ENCODE data around the gene HS6ST2. TPM values are rescaled to one million over a fixed set of nuclear protein-coding genes. Genes with fewer than 3 reads are reported as not detected.

HS6ST2 gene
- total and polyA plus RNA-seq, 2 donors, result 1.3 to 1.8 TPM

DNA sequence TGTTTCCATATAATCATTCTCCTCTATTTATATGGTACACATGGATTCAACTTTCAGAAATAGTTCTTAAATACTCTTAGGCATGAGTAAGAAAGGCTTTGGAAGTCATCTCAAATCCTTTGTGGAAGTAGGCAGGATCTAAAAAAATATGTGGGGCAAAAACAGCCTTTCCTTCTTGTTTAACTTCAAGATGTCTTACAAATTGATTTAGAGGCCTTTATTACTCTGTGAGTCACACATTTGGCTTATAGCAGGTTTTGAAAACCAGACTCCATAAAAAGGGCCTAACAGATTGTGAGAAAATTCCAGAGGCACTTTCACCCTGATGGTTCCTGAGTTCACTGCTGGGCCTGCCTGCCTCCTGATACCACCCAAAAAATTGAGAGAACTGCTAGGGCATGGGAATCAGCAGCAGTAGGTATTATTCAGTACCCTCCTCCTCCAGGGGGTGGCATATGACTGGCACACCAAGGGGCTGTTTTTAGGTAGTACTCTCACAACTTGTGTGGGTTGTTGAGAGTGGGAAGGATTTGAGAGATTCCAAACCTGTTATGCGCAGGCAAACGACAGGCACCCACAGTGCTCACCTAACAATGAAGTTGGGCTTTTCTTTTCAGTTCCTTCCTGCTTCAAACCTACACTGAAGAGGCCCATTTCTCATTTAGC is 306.9 kb downstream of the HS6ST2 start:
- WGBS, result 98% methylated on average over 2 of the region's 2 CpGs
- Histone ChIP-seq H3K27ac (ENCODE audit: low read depth in 1 of 2, low read length in 1 of 2) (no peak overlapping the region), H3K27me3 (ENCODE audit: control insufficient read depth in 2 of 2, insufficient read depth in 1 of 2, low read length in 1 of 2) (no peaks in the 10 kb centered on the region), H3K4me1 (ENCODE audit: control insufficient read depth in 2 of 2, insufficient read depth in 2 of 2, low read length in 2 of 2) (no peaks in the 10 kb centered on the region), H3K9me3 (ENCODE audit: control insufficient read depth in 2 of 2, insufficient read depth in 1 of 2, low read length in 1 of 2) (no peaks in the 10 kb centered on the region), H3K4me3 (ENCODE audit: low read length in 2 of 2) (no peak overlapping the region), H3K36me3 (ENCODE audit: control insufficient read depth in 2 of 2, insufficient read depth in 2 of 2, low read length in 1 of 2) (no peaks in the 10 kb centered on the region)
- DNase-seq (ENCODE audit: low read depth in 6 of 9, low spot score in 9 of 9), result no peak

- Histone ChIP-seq H3K27me3 (ENCODE audit: control insufficient read depth in 2 of 2, insufficient read depth in 1 of 2, low read length in 1 of 2) (no peaks in the 10 kb centered on the region), H3K4me3 (ENCODE audit: low read length in 2 of 2) (no peak overlapping the region), H3K27ac (ENCODE audit: low read depth in 1 of 2, low read length in 1 of 2) (no peak overlapping the region), H3K36me3 (ENCODE audit: control insufficient read depth in 2 of 2, insufficient read depth in 2 of 2, low read length in 1 of 2) (no peaks in the 10 kb centered on the region), H3K9me3 (ENCODE audit: control insufficient read depth in 2 of 2, insufficient read depth in 1 of 2, low read length in 1 of 2) (no peaks in the 10 kb centered on the region), H3K4me1 (ENCODE audit: control insufficient read depth in 2 of 2, insufficient read depth in 2 of 2, low read length in 2 of 2) (no peaks in the 10 kb centered on the region)
- DNase-seq (ENCODE audit: low read depth in 6 of 9, low spot score in 9 of 9), result no peak
- WGBS, result 94% methylated on average over 3 of the region's 3 CpGs
These were observed 309.5 kb downstream of the HS6ST2 start for GRCh38 chrX:132648895-132649294.

DNA sequence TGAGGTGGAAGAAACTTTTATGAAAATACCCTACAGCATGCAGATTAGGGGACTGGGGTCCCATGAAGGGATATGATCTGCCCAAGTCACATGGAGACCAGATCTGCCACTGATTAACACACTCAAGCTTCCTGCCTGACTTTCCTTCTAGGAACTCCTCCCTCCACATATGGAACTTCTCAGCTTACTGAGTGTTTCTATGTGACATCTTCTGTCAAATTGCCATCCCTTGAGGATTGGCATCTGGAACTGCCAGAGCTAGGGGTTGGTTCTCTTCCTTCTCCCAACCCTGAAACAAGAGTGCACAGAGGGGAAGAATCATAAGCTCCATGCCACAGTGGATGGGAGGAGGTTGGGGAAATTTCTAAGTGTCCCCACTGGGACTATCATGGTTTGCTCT is 319.0 kb downstream of the HS6ST2 start:
- Histone ChIP-seq H3K4me3 (ENCODE audit: low read length in 2 of 2) (no peak overlapping the region), H3K36me3 (ENCODE audit: control insufficient read depth in 2 of 2, insufficient read depth in 2 of 2, low read length in 1 of 2) (no peaks in the 10 kb centered on the region), H3K27me3 (ENCODE audit: control insufficient read depth in 2 of 2, insufficient read depth in 1 of 2, low read length in 1 of 2) (peaks cover 0 to 5% of the 10 kb centered on the region in 2 donors), H3K4me1 (ENCODE audit: control insufficient read depth in 2 of 2, insufficient read depth in 2 of 2, low read length in 2 of 2) (no peaks in the 10 kb centered on the region), H3K9me3 (ENCODE audit: control insufficient read depth in 2 of 2, insufficient read depth in 1 of 2, low read length in 1 of 2) (no peaks in the 10 kb centered on the region), H3K27ac (ENCODE audit: low read depth in 1 of 2, low read length in 1 of 2) (no peak overlapping the region)
- no peak for DNase-seq (ENCODE audit: low read depth in 6 of 9, low spot score in 9 of 9)

- Histone ChIP-seq H3K4me3 (ENCODE audit: low read length in 2 of 2) (no peak overlapping the region), H3K9me3 (ENCODE audit: control insufficient read depth in 2 of 2, insufficient read depth in 1 of 2, low read length in 1 of 2) (no peaks in the 10 kb centered on the region), H3K27me3 (ENCODE audit: control insufficient read depth in 2 of 2, insufficient read depth in 1 of 2, low read length in 1 of 2) (peaks cover 0 to 5% of the 10 kb centered on the region in 2 donors), H3K36me3 (ENCODE audit: control insufficient read depth in 2 of 2, insufficient read depth in 2 of 2, low read length in 1 of 2) (no peaks in the 10 kb centered on the region), H3K27ac (ENCODE audit: low read depth in 1 of 2, low read length in 1 of 2) (no peak overlapping the region), H3K4me1 (ENCODE audit: control insufficient read depth in 2 of 2, insufficient read depth in 2 of 2, low read length in 2 of 2) (no peaks in the 10 kb centered on the region)
- DNase-seq (ENCODE audit: low read depth in 6 of 9, low spot score in 9 of 9), result no peak
- 95% methylated on average over 1 of the region's 1 CpG for WGBS
These were observed 320.1 kb downstream of the HS6ST2 start for GRCh38 chrX:132638313-132638712.

- H3K36me3 ChIP-seq (ENCODE audit: control insufficient read depth in 2 of 2, insufficient read depth in 2 of 2, low read length in 1 of 2), result no peaks in the 10 kb centered on the region
- H3K4me1 ChIP-seq (ENCODE audit: control insufficient read depth in 2 of 2, insufficient read depth in 2 of 2, low read length in 2 of 2), result no peaks in the 10 kb centered on the region
- H3K4me3 ChIP-seq (ENCODE audit: low read length in 2 of 2), result no peak overlapping the region
- H3K9me3 ChIP-seq (ENCODE audit: control insufficient read depth in 2 of 2, insufficient read depth in 1 of 2, low read length in 1 of 2), result no peaks in the 10 kb centered on the region
- H3K27me3 ChIP-seq (ENCODE audit: control insufficient read depth in 2 of 2, insufficient read depth in 1 of 2, low read length in 1 of 2), result no peaks in the 10 kb centered on the region
- WGBS, result 88% methylated on average over 3 of the region's 3 CpGs
- no peak for DNase-seq (ENCODE audit: low read depth in 6 of 9, low spot score in 9 of 9)
- H3K27ac ChIP-seq (ENCODE audit: low read depth in 1 of 2, low read length in 1 of 2), result no peak overlapping the region
These were observed 322.3 kb downstream of the HS6ST2 start for GRCh38 chrX:132636080-132636479.

GRCh38 chrX:132634521-132634920 is 323.9 kb downstream of the HS6ST2 start:
- DNase-seq (ENCODE audit: low read depth in 6 of 9, low spot score in 9 of 9), result no peak
- no peaks in the 10 kb centered on the region for H3K27me3 ChIP-seq (ENCODE audit: control insufficient read depth in 2 of 2, insufficient read depth in 1 of 2, low read length in 1 of 2)
- no peaks in the 10 kb centered on the region for H3K9me3 ChIP-seq (ENCODE audit: control insufficient read depth in 2 of 2, insufficient read depth in 1 of 2, low read length in 1 of 2)
- H3K27ac ChIP-seq (ENCODE audit: low read depth in 1 of 2, low read length in 1 of 2), result no peak overlapping the region
- no peaks in the 10 kb centered on the region for H3K36me3 ChIP-seq (ENCODE audit: control insufficient read depth in 2 of 2, insufficient read depth in 2 of 2, low read length in 1 of 2)
- H3K4me3 ChIP-seq (ENCODE audit: low read length in 2 of 2), result no peak overlapping the region
- 69% methylated on average over 1 of the region's 1 CpG for WGBS
- no peaks in the 10 kb centered on the region for H3K4me1 ChIP-seq (ENCODE audit: control insufficient read depth in 2 of 2, insufficient read depth in 2 of 2, low read length in 2 of 2)

DNA sequence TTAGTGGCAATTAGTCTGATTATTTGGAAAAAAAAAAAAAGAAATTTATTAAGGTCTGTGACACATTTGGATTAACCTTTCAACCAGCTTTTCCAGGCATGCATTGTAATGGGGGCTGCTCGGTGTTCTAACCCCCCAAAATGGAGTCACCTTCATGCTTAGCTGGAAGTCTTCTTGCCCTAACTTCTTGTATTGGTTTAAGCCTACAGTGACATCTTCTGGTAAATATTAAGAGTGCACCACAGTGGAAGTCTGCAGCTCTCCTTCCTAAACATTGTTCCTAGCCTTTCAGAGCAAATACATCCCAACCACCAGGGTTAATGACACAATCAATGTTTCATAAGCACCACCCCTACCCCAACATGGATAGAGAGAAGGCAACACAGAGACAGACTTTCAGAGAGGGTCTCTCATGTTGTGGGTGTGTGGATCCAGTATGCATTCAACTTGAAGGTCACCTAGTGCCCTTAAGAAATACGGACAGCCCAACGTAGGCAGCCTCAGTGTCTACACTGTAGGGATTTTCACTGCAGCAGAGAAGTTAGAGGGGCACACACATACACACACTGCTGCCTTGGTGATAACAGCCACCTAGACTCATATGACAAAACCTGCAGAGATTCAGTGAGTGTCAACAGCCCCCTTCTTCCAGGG is 326.7 kb downstream of the HS6ST2 start:
- Histone ChIP-seq H3K27me3 (ENCODE audit: control insufficient read depth in 2 of 2, insufficient read depth in 1 of 2, low read length in 1 of 2) (no peaks in the 10 kb centered on the region), H3K4me1 (ENCODE audit: control insufficient read depth in 2 of 2, insufficient read depth in 2 of 2, low read length in 2 of 2) (no peaks in the 10 kb centered on the region), H3K4me3 (ENCODE audit: low read length in 2 of 2) (no peak overlapping the region), H3K27ac (ENCODE audit: low read depth in 1 of 2, low read length in 1 of 2) (no peak overlapping the region), H3K36me3 (ENCODE audit: control insufficient read depth in 2 of 2, insufficient read depth in 2 of 2, low read length in 1 of 2) (no peaks in the 10 kb centered on the region), H3K9me3 (ENCODE audit: control insufficient read depth in 2 of 2, insufficient read depth in 1 of 2, low read length in 1 of 2) (no peaks in the 10 kb centered on the region)
- peak in 7 of 9 donors; percentile 4 to 54 (median 13) for DNase-seq (ENCODE audit: low read depth in 6 of 9, low spot score in 9 of 9)
- 72% methylated on average over 3 of the region's 3 CpGs for WGBS

- Histone ChIP-seq H3K27me3 (ENCODE audit: control insufficient read depth in 2 of 2, insufficient read depth in 1 of 2, low read length in 1 of 2) (no peaks in the 10 kb centered on the region), H3K9me3 (ENCODE audit: control insufficient read depth in 2 of 2, insufficient read depth in 1 of 2, low read length in 1 of 2) (no peaks in the 10 kb centered on the region), H3K27ac (ENCODE audit: low read depth in 1 of 2, low read length in 1 of 2) (no peak overlapping the region), H3K4me1 (ENCODE audit: control insufficient read depth in 2 of 2, insufficient read depth in 2 of 2, low read length in 2 of 2) (no peaks in the 10 kb centered on the region), H3K4me3 (ENCODE audit: low read length in 2 of 2) (no peak overlapping the region), H3K36me3 (ENCODE audit: control insufficient read depth in 2 of 2, insufficient read depth in 2 of 2, low read length in 1 of 2) (no peaks in the 10 kb centered on the region)
- DNase-seq (ENCODE audit: low read depth in 6 of 9, low spot score in 9 of 9), result no peak
- WGBS, result 97% methylated on average over 5 of the region's 5 CpGs
These were observed 334.0 kb downstream of the HS6ST2 start for GRCh38 chrX:132624466-132624865.

- Histone ChIP-seq H3K9me3 (ENCODE audit: control insufficient read depth in 2 of 2, insufficient read depth in 1 of 2, low read length in 1 of 2) (no peaks in the 10 kb centered on the region), H3K27ac (ENCODE audit: low read depth in 1 of 2, low read length in 1 of 2) (no peak overlapping the region), H3K4me3 (ENCODE audit: low read length in 2 of 2) (no peak overlapping the region), H3K4me1 (ENCODE audit: control insufficient read depth in 2 of 2, insufficient read depth in 2 of 2, low read length in 2 of 2) (no peaks in the 10 kb centered on the region), H3K27me3 (ENCODE audit: control insufficient read depth in 2 of 2, insufficient read depth in 1 of 2, low read length in 1 of 2) (no peaks in the 10 kb centered on the region), H3K36me3 (ENCODE audit: control insufficient read depth in 2 of 2, insufficient read depth in 2 of 2, low read length in 1 of 2) (no peaks in the 10 kb centered on the region)
- WGBS, result 95% methylated on average over 3 of the region's 3 CpGs
- no peak for DNase-seq (ENCODE audit: low read depth in 6 of 9, low spot score in 9 of 9)
These were observed 334.5 kb downstream of the HS6ST2 start for GRCh38 chrX:132623942-132624341.
